GM23248 (cell line): ENCODE measurements around the gene ELF3. TPM values are rescaled to one million over a fixed set of nuclear protein-coding genes. Genes with fewer than 3 reads are reported as not detected.
"Not testable (repeated sequence)": the region's sequence is repeated elsewhere in the genome, so short reads cannot be mapped to it uniquely, and the experiment has no call there.

Source experiments
- DNase-seq: peaks from one replicate; pipeline ENCODE4 v3.0.0-alpha.2; 2015
- H2AFZ ChIP-seq: fragments of 200-600 bp; sonication (generic); 2 replicates; pipeline ENCODE4 v1.6.1; 2016; ENCODE audit warnings: antibody characterized with exemption
- H3F3A ChIP-seq: fragments of 200-600 bp; sonication (generic); 2 replicates; pipeline ENCODE4 v1.6.1; 2016; ENCODE audit warnings: mild to moderate bottlenecking, antibody characterized with exemption, mixed run types; ENCODE audit not compliant: insufficient read depth
- H3K27ac ChIP-seq: fragments of 200-600 bp; sonication (generic); 2 replicates; pipeline ENCODE4 v1.5.1; 2016; ENCODE audit warnings: mild to moderate bottlenecking
- H3K27me3 ChIP-seq: fragments of 200-600 bp; sonication (generic); replicated peaks from 2 replicates; pipeline ENCODE4 v1.6.1; 2016; ENCODE audit warnings: mild to moderate bottlenecking; ENCODE audit not compliant: insufficient read depth
- H3K36me3 ChIP-seq: fragments of 200-600 bp; sonication (generic); 2 replicates; pipeline ENCODE4 v1.6.1; 2016; ENCODE audit warnings: low read depth, mild to moderate bottlenecking
- H3K4me1 ChIP-seq: fragments of 200-600 bp; sonication (generic); 2 replicates; pipeline ENCODE4 v1.6.1; 2016; ENCODE audit warnings: mild to moderate bottlenecking; ENCODE audit not compliant: insufficient read depth
- H3K4me2 ChIP-seq: fragments of 200-600 bp; sonication (generic); one replicate; pipeline ENCODE4 v1.6.1; 2016; ENCODE audit warnings: mild to moderate bottlenecking; ENCODE audit not compliant: unreplicated experiment
- H3K4me3 ChIP-seq: fragments of 200-600 bp; sonication (generic); 2 replicates; pipeline ENCODE4 v1.5.1; 2016; ENCODE audit warnings: mild to moderate bottlenecking
- H3K79me2 ChIP-seq: fragments of 200-600 bp; sonication (generic); 2 replicates; pipeline ENCODE4 v1.6.1; 2016; ENCODE audit warnings: mild to moderate bottlenecking; ENCODE audit not compliant: insufficient read depth
- H3K9ac ChIP-seq: fragments of 200-600 bp; sonication (generic); 2 replicates; pipeline ENCODE4 v1.6.1; 2016; ENCODE audit warnings: mild to moderate bottlenecking
- H3K9me2 ChIP-seq: fragments of 200-600 bp; sonication (generic); 2 replicates; pipeline ENCODE4 v1.6.1; 2016; ENCODE audit warnings: mixed run types, mild to moderate bottlenecking, moderate library complexity; ENCODE audit not compliant: insufficient read depth
- H3K9me3 ChIP-seq: fragments of 200-600 bp; sonication (generic); one replicate; pipeline ENCODE4 v1.6.1; 2017; ENCODE audit warnings: low read depth
- H4K20me1 ChIP-seq: fragments of 200-600 bp; sonication (generic); 2 replicates; pipeline ENCODE4 v1.6.0; 2016; ENCODE audit not compliant: insufficient read depth
- EZH2 ChIP-seq: fragments of 200-600 bp; sonication (generic); IDR thresholded peaks from 2 replicates; pipeline ENCODE4 v1.6.1; 2018; ENCODE audit warnings: antibody characterized with exemption, mild to moderate bottlenecking; ENCODE audit not compliant: insufficient read depth, poor library complexity, severe bottlenecking
- EZH2phosphoT487 ChIP-seq: fragments of 200-600 bp; sonication (generic); IDR thresholded peaks from 2 replicates; pipeline ENCODE4 v1.6.1; 2018; ENCODE audit warnings: antibody characterized with exemption, moderate library complexity, mild to moderate bottlenecking, low read depth; ENCODE audit not compliant: insufficient read depth
- WGBS, 2 experiments: methylation state at CpG; one replicate each; pipeline ENCODE4 v1.1.6; 2015 to 2017; ENCODE audit warnings: low lambda C conversion rate in 2 of 2, low coverage in 1 of 2; ENCODE audit errors: missing lambda C conversion rate in 2 of 2; 5-methylcytosine and 5-hydroxymethylcytosine counted together
- in situ Hi-C: fragments of 300-500 bp; cut with MboI; formaldehyde crosslinking; loops from 2 replicates; pipeline ENCODE4 v1.15.0; 2020
- polyA plus RNA-seq: library from polyadenylated mRNA; unstranded; fragments of >200 nt; fragmentation: Nextera tagmentation; extraction: Ambion mirVana; gene quantifications from 2 replicates; pipeline ENCODE4 v1.2.1, GENCODE V29; 2016
- total RNA-seq: library from RNA; depleted of rRNA; stranded (reverse); fragments of >200 nt; shearing (Covaris generic); gene quantifications from 2 replicates; pipeline ENCODE4 v1.2.3, GENCODE V29; 2014; rRNA removed

Gene ELF3
- total RNA-seq (under 0.01 TPM in 1 of 2 replicates, not detected in the other), polyA plus RNA-seq (not detected in 2 replicates)

GRCh38 chr1:202010180-202011015 is at the start of gene ELF3:
TSS of gene ELF3 (plus strand) at chr1:202010587. CDS start at chr1:202011137, 550 bp downstream.
- TF ChIP-seq EZH2phosphoT487 (no peak), EZH2 (no peak)
- no peaks in the 10 kb centered on the region for H3K4me1 ChIP-seq
- H3K36me3 ChIP-seq = no peaks in the 10 kb centered on the region; the same call in 1 of the 2 replicates
- no peaks in the 10 kb centered on the region for H3K9me3 ChIP-seq
- no peaks in the 10 kb centered on the region for H4K20me1 ChIP-seq
- no peaks in the 10 kb centered on the region for H3K79me2 ChIP-seq
- H3K9me2 ChIP-seq = no peaks in the 10 kb centered on the region
- no peak within 1 kb of the TSS for H3K27ac ChIP-seq
- H3K4me3 ChIP-seq = no peak within 1 kb of the TSS
- in situ Hi-C loops = loop anchor here (5.0 kb wide), 1 partner anchor 107 kb away; no protein-coding TSS in a partner anchor
- H3K4me2 ChIP-seq = no peak within 1 kb of the TSS
- no peak within 1 kb of the TSS for H3K9ac ChIP-seq
- DNase-seq = no peak
- H2AFZ ChIP-seq = no peak within 1 kb of the TSS
- no peaks in the 10 kb centered on the region for H3F3A ChIP-seq
- no peaks in the 10 kb centered on the region for H3K27me3 ChIP-seq
- 84% methylated on average over 23 to 24 of the region's 24 CpGs for WGBS, 2 experiments

- in situ Hi-C loops, H3K4me2 ChIP-seq, H3K4me1 ChIP-seq, H3K9me3 ChIP-seq, DNase-seq, H4K20me1 ChIP-seq, H3K9me2 ChIP-seq, H3K27ac ChIP-seq, H2AFZ ChIP-seq, H3K27me3 ChIP-seq, H3K4me3 ChIP-seq, H3K9ac ChIP-seq: not testable (repeated sequence)
- Histone ChIP-seq H3F3A (peaks cover 42% of the 10 kb centered on the region), H3K79me2 (peaks cover 75% of the 10 kb centered on the region), H3K36me3 (peaks cover 62% of the 10 kb centered on the region)
- WGBS, 2 experiments = 93% methylated on average over 10 of the region's 10 CpGs
Observed at GRCh38 chr1:201962382-201962781, 48.0 kb upstream of the ELF3 start.

- Histone ChIP-seq H3K27me3 (no peaks in the 10 kb centered on the region), H3K9ac (no peak overlapping the region), H3K27ac (no peak overlapping the region), H3F3A (peaks cover 52% of the 10 kb centered on the region), H3K9me3 (no peaks in the 10 kb centered on the region), H3K36me3 (peaks cover 63% of the 10 kb centered on the region), H3K79me2 (peaks cover 64% of the 10 kb centered on the region), H3K9me2 (no peaks in the 10 kb centered on the region), H4K20me1 (no peaks in the 10 kb centered on the region), H3K4me1 (peaks cover 5% of the 10 kb centered on the region; the same call in 1 of the 2 replicates), H2AFZ (no peak overlapping the region), H3K4me2 (no peak overlapping the region), H3K4me3 (no peak overlapping the region)
- TF ChIP-seq EZH2 = no peak
- TF ChIP-seq EZH2phosphoT487 = no peak
- peak; percentile 67 for DNase-seq
- WGBS, 2 experiments = 62 to 75% methylated on average over 1 of the region's 1 CpG
- in situ Hi-C loops = no loop called here
Observed at GRCh38 chr1:201964261-201964660, 46.1 kb upstream of the ELF3 start.

- H3K9ac ChIP-seq = no peak overlapping the region
- TF ChIP-seq EZH2 (no peak), EZH2phosphoT487 (no peak)
- no peaks in the 10 kb centered on the region for H3K9me2 ChIP-seq
- 82 to 91% methylated on average over 5 of the region's 5 CpGs for WGBS, 2 experiments
- H3K9me3 ChIP-seq = no peaks in the 10 kb centered on the region
- H3K79me2 ChIP-seq = peaks cover 45% of the 10 kb centered on the region
- no peak overlapping the region for H2AFZ ChIP-seq
- H3K4me2 ChIP-seq = no peak overlapping the region
- peaks cover 5% of the 10 kb centered on the region; the same call in 1 of the 2 replicates for H3K4me1 ChIP-seq
- peaks cover 70% of the 10 kb centered on the region for H3F3A ChIP-seq
- in situ Hi-C loops = no loop called here
- H3K36me3 ChIP-seq = peaks cover 75% of the 10 kb centered on the region
- DNase-seq = no peak
- no peak overlapping the region for H3K4me3 ChIP-seq
- no peaks in the 10 kb centered on the region for H3K27me3 ChIP-seq
- no peaks in the 10 kb centered on the region for H4K20me1 ChIP-seq
- H3K27ac ChIP-seq = no peak overlapping the region
Observed at GRCh38 chr1:201966171-201966570, 44.2 kb upstream of the ELF3 start.
